Measurements from ENCODE around the gene ITLN2.
A peak's percentile ranks its signal among the peaks of the same experiment; 100 is the strongest.
"Not testable (repeated sequence)": the region's sequence is repeated elsewhere in the genome, so short reads cannot be mapped to it uniquely, and the experiment has no call there.

ITLN2 gene

DNA sequence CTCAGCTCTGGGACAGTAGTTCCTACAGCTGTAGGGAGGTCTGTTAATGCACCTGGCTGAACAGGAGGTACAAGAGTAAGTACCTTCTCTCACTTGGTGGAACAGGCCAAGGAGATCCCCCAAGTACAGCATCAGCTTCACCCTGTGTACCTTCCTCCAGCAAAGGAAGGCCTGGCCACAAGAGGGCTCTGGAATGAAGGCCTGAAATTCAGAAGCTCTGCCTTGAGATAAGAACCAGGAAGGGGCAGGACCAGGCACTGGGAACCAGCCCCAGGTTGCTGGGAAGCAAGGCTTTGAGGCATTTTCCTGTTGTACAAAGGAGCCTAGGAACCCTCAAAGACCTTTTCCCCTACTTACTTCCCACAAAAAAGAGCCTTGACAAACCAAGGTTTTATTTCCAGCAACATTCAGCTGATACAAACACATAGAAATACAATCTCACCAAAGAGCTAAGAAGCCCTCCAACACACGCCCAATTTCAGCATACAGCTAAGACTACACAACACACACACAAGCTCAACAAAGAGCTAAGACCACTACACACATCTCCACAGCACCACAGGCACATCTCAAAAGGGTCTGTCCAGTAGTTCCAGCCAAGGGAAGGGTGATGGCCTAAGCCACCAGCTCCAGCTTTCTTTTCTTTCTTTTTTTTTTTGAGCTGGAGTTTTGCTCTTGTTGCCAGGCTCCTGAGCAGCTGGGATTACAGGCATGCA is 42.9 kb upstream of the ITLN2 start:
- peak overlapping the region; percentile 65 for H3K27ac ChIP-seq
- H3K4me1 ChIP-seq = no peaks in the 10 kb centered on the region
- TF ChIP-seq, protein P1, sequence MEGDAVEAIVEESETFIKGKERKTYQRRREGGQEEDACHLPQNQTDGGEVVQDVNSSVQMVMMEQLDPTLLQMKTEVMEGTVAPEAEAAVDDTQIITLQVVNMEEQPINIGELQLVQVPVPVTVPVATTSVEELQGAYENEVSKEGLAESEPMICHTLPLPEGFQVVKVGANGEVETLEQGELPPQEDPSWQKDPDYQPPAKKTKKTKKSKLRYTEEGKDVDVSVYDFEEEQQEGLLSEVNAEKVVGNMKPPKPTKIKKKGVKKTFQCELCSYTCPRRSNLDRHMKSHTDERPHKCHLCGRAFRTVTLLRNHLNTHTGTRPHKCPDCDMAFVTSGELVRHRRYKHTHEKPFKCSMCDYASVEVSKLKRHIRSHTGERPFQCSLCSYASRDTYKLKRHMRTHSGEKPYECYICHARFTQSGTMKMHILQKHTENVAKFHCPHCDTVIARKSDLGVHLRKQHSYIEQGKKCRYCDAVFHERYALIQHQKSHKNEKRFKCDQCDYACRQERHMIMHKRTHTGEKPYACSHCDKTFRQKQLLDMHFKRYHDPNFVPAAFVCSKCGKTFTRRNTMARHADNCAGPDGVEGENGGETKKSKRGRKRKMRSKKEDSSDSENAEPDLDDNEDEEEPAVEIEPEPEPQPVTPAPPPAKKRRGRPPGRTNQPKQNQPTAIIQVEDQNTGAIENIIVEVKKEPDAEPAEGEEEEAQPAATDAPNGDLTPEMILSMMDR (IDR thresholded peaks at IDR 0.05) = peak; percentile 38
- H3K4me3 ChIP-seq (ENCODE audit: low read depth, low read length) = no peak overlapping the region
- H3K4me2 ChIP-seq (ENCODE audit: low read length) = no peak overlapping the region
- no peak overlapping the region for H3K9ac ChIP-seq
- no peaks in the 10 kb centered on the region for H3K79me2 ChIP-seq
- no peaks in the 10 kb centered on the region for H3K27me3 ChIP-seq (ENCODE audit: control insufficient read depth, insufficient read depth, low read length)
- no peaks in the 10 kb centered on the region for H3K9me3 ChIP-seq (ENCODE audit: control insufficient read depth, low read length)
- H2AFZ ChIP-seq = no peak overlapping the region
- H3K36me3 ChIP-seq (ENCODE audit: control insufficient read depth, insufficient read depth, low read length) = no peaks in the 10 kb centered on the region

DNA sequence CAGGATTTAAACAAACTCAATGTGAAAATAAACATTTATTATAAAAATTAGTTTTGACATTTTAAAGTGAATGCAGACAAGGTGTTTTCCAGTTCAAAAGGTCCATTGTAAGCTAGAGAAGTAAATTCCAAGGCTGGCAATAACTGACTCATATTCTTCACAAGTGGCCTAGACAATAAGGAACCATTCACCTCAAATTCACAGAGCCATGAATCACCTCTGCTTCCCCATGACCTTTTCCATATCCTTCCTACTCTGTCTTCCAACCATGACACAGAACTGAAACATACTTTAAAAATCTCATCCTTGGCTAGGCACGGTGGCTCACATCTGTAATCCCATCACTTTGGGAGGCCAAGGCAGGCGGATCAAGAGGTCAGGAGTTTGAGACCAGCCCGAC is 41.6 kb upstream of the ITLN2 start:
- no peak overlapping the region for H3K27ac ChIP-seq
- H3K4me2 ChIP-seq (ENCODE audit: low read length) = no peak overlapping the region
- H3K9me3 ChIP-seq (ENCODE audit: control insufficient read depth, low read length) = no peaks in the 10 kb centered on the region
- H2AFZ ChIP-seq = no peak overlapping the region
- no peak overlapping the region for H3K9ac ChIP-seq
- no peaks in the 10 kb centered on the region for H3K27me3 ChIP-seq (ENCODE audit: control insufficient read depth, insufficient read depth, low read length)
- TF ChIP-seq, protein P1 (IDR thresholded peaks at IDR 0.05) = no peak
- no peaks in the 10 kb centered on the region for H3K4me1 ChIP-seq
- H3K36me3 ChIP-seq (ENCODE audit: control insufficient read depth, insufficient read depth, low read length) = no peaks in the 10 kb centered on the region
- H3K4me3 ChIP-seq (ENCODE audit: low read depth, low read length) = no peak overlapping the region
- no peaks in the 10 kb centered on the region for H3K79me2 ChIP-seq

DNA sequence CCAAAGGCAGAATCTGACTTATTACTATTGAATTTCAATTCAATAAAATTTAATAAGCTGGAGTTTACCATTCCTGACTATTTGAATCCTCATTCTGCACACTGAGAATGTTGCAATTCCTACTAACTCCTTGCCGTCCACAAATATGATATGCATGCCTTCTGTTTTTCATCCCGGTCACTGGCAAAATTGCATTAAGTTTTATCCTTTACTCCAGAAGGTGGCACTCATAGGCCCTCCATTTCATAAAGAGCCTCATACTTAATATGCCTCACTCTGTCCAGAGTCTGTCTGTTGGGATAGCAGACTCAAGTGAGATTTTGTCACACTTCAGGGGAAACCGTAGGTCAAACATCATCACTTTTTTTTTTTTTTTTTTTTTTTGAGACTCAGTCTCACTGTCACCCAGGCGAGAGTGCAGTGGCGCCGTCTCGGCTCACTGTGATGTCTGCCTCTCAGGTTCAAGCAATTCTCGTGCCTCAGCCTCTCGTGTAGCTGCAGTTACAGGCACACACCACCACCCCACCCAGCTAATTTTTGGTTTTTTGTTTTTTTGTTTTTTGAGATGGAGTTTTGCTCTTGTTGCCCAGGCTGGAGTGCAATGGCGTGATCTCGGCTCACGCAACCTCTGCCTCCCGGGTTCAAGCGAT is 39.1 kb upstream of the ITLN2 start:
- no peaks in the 10 kb centered on the region for H3K27me3 ChIP-seq (ENCODE audit: control insufficient read depth, insufficient read depth, low read length)
- H3K79me2 ChIP-seq = no peaks in the 10 kb centered on the region
- no peak overlapping the region for H3K9ac ChIP-seq
- TF ChIP-seq, protein P1 (IDR thresholded peaks at IDR 0.05) = peak; percentile 41
- H3K27ac ChIP-seq = no peak overlapping the region
- no peaks in the 10 kb centered on the region for H3K4me1 ChIP-seq
- no peak overlapping the region for H3K4me3 ChIP-seq (ENCODE audit: low read depth, low read length)
- H3K36me3 ChIP-seq (ENCODE audit: control insufficient read depth, insufficient read depth, low read length) = no peaks in the 10 kb centered on the region
- H3K4me2 ChIP-seq (ENCODE audit: low read length) = no peak overlapping the region
- H2AFZ ChIP-seq = no peak overlapping the region
- no peaks in the 10 kb centered on the region for H3K9me3 ChIP-seq (ENCODE audit: control insufficient read depth, low read length)

DNA sequence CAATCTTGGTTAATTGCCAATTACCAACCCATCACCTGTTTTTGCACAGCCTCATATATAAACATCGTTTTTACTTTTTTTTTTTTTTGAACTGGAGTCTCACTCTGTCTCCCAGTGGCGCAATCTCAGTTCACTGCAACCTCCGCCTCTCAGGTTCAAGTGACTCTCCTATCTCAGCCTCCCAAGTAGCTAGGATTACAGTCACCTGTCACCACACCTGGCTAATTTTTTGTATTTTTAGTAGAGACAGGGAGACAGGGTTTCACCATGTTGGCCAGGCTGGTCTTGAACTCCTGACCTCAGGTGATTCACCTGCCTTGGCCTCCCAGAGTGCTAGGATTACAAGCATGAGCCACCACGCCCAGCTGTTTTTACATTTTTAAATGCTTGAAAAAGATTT is 37.4 kb upstream of the ITLN2 start:
- not testable (repeated sequence) for H3K9me3 ChIP-seq (ENCODE audit: control insufficient read depth, low read length); H3K27ac ChIP-seq; H3K4me3 ChIP-seq (ENCODE audit: low read depth, low read length); H2AFZ ChIP-seq; H3K9ac ChIP-seq; H3K27me3 ChIP-seq (ENCODE audit: control insufficient read depth, insufficient read depth, low read length); H3K79me2 ChIP-seq; H3K4me2 ChIP-seq (ENCODE audit: low read length); H3K4me1 ChIP-seq; H3K36me3 ChIP-seq (ENCODE audit: control insufficient read depth, insufficient read depth, low read length)

DNA sequence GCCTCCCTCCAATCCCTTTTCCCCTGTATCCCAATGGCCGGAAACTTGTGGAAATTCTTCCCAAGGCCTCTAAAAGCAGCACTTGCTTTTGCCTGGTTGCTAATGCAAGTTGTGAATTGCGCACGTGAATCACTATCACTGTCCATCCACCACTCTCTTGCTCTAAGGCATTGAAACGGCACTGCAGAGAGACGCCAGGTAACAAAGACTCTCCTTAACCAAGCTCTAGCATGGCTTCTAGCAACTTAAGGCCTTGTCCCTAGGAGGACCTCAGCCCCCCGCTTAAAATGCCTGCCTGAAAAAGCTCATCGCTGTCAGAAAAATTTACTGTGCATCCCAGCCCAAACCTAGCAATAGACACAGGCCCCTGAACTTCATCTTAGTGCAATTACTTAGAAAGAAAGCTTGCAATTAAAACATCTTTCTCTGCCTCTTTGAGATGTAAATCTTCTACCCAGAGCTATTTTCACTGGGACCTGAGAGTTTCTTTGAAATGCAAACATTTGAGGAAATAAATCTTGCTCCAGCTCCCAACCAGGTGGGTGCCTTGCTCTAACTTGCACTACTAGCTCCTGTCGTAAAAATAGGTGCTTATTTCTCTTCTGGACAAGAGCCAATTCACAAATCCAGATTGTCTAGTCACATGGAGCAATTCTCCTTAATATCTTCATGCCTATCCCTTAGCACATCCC is 32.9 kb upstream of the ITLN2 start:
- TF ChIP-seq, protein P1 (IDR thresholded peaks at IDR 0.05) = no peak
- no peaks in the 10 kb centered on the region for H3K36me3 ChIP-seq (ENCODE audit: control insufficient read depth, insufficient read depth, low read length)

More for the DNA sequence above, 32.9 kb upstream of the ITLN2 start:
- H3K27me3 ChIP-seq (ENCODE audit: control insufficient read depth, insufficient read depth, low read length) = no peaks in the 10 kb centered on the region
- H3K27ac ChIP-seq = no peak overlapping the region
- no peak overlapping the region for H2AFZ ChIP-seq
- no peaks in the 10 kb centered on the region for H3K9me3 ChIP-seq (ENCODE audit: control insufficient read depth, low read length)
- no peak overlapping the region for H3K4me2 ChIP-seq (ENCODE audit: low read length)
- no peak overlapping the region for H3K4me3 ChIP-seq (ENCODE audit: low read depth, low read length)
- no peaks in the 10 kb centered on the region for H3K4me1 ChIP-seq
- no peak overlapping the region for H3K9ac ChIP-seq
- no peaks in the 10 kb centered on the region for H3K79me2 ChIP-seq
